Stimulated activated CD4-positive, alpha-beta T cell treated with anti-CD3 and anti-CD28 coated beads, Interleukin-2, amount 100 ng/mL, for 24 hours (primary cell): Measurements from ENCODE around the gene ADAMTSL4.
A peak's percentile ranks its signal among the peaks of the same experiment; 100 is the strongest.
"Not testable (repeated sequence)": the region's sequence is repeated elsewhere in the genome, so short reads cannot be mapped to it uniquely, and the experiment has no call there.

ENCODE experiments used
- DNase-seq, 2 donors: peaks; one replicate each; pipeline ENCODE4 v3.0.0-alpha.2; 2020

The ADAMTSL4 gene

DNA sequence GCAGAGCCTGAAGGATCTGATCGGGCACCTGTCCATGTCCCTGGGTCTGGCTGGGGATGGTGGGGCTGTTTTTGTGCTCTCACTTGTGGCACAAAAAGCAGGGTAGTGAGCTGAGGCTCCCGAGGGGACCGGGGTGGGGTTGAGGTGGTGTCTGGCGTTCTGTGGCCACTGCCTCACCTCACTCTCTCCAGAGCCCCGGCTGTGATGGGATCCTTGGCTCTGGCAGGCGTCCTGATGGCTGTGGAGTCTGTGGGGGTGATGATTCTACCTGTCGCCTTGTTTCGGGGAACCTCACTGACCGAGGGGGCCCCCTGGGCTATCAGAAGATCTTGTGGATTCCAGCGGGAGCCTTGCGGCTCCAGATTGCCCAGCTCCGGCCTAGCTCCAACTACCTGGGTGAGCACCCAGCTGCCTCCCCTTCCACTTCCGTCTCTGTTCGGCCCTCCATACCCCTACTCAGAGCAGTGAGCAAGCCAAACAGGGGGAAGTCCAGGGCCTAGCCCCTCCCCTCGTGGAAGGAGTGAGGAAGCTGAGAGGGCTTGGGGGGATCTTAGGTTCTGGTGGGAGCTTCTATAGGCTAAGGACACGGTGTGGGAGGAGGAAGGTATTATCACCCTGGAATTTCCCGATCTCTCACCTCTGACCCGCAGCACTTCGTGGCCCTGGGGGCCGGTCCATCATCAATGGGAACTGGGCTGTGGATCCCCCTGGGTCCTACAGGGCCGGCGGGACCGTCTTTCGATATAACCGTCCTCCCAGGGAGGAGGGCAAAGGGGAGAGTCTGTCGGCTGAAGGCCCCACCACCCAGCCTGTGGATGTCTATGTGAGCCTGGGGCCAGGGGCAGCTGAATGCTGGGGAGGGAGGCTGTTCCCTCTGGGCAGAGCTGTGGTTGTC, 7.0 kb downstream of the ADAMTSL4 start:
- no peak for DNase-seq

DNA sequence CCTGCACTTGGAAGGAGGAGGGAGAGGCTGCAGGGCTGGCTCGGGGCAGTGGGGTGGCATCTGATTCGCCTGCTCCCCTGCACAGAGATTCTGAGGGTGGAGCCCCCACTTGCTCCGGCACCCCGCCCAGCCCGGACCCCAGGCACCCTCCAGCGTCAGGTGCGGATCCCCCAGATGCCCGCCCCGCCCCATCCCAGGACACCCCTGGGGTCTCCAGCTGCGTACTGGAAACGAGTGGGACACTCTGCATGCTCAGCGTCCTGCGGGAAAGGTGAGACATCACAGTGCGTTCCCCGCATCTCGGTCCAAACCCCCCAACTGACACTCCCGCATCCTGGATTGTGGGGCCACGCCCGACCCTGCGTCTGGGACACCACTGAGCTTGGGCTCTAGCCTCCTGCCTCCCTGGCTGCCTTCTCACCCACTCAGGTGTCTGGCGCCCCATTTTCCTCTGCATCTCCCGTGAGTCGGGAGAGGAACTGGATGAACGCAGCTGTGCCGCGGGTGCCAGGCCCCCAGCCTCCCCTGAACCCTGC, 7.9 kb downstream of the ADAMTSL4 start:
- no peak for DNase-seq

DNA sequence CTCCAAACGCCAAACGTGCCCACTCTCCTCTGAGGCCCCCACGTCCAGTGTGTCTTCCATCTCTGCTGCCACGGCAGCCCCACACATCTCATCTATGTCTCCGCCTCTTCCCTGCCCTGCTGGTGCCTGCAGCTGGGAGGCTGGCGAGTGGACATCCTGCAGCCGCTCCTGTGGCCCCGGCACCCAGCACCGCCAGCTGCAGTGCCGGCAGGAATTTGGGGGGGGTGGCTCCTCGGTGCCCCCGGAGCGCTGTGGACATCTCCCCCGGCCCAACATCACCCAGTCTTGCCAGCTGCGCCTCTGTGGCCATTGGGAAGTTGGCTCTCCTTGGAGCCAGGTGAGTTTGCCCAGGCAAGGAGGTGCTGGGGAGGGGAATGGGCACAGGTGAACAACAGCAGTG, 8.6 kb downstream of the ADAMTSL4 start:
- no peak for DNase-seq

DNA sequence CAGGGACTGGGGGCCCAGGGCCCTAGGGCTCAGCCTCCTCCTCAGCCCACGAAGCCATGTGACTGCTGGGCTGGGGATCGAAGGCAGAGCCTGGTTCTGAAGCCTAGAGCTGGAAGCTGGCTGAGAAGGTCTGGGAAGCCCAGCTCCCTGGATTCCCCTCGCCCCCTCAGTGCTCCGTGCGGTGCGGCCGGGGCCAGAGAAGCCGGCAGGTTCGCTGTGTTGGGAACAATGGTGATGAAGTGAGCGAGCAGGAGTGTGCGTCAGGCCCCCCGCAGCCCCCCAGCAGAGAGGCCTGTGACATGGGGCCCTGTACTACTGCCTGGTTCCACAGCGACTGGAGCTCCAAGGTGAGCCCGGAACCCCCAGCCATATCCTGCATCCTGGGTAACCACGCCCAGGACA, 9.1 kb downstream of the ADAMTSL4 start:
- DNase-seq = no peak

DNA sequence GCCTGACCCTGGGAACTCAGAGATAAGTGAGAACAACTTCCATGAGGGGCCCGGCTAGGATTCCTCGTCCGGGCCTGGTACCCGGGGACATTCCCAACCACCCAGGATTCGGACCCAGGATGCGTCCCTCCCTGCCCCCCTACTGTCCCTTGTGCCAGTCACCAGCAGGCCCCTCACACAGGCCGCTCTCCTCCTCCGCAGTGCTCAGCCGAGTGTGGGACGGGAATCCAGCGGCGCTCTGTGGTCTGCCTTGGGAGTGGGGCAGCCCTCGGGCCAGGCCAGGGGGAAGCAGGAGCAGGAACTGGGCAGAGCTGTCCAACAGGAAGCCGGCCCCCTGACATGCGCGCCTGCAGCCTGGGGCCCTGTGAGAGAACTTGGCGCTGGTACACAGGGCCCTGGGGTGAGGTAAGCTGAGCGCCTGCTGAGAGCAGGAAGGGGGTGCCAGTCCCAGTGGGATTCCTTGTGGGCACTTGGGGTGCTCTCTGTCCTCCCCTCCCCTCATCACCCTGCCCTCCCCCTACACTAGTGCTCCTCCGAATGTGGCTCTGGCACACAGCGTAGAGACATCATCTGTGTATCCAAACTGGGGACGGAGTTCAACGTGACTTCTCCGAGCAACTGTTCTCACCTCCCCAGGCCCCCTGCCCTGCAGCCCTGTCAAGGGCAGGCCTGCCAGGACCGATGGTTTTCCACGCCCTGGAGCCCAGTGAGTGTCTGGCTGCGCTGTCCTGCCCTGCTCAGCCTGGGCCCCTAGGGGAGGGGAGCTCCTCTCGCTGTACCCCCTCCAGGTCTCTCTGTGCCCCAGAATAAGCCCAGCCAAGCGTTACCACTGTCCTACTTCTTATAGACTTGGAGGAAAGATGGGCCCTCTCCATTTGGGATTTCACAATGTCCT, 9.8 kb downstream of the ADAMTSL4 start:
- DNase-seq = no peak

DNA sequence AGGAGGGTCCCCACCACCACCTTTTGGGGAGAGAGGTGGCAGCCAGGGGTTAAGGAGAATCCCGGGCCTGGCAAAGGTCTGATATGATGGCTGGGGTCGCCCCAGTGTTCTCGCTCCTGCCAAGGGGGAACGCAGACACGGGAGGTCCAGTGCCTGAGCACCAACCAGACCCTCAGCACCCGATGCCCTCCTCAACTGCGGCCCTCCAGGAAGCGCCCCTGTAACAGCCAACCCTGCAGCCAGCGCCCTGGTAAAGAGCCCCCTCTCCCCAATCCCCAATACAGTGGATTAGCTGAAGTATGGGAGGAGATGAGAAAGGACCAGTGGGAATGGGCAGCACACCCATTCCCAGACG, 10.4 kb downstream of the ADAMTSL4 start:
- DNase-seq = no peak

- DNase-seq = peak; percentile 78 to 83
Measured at GRCh38 chr1:150560011-150560438, 10.8 kb downstream of the ADAMTSL4 start.

DNA sequence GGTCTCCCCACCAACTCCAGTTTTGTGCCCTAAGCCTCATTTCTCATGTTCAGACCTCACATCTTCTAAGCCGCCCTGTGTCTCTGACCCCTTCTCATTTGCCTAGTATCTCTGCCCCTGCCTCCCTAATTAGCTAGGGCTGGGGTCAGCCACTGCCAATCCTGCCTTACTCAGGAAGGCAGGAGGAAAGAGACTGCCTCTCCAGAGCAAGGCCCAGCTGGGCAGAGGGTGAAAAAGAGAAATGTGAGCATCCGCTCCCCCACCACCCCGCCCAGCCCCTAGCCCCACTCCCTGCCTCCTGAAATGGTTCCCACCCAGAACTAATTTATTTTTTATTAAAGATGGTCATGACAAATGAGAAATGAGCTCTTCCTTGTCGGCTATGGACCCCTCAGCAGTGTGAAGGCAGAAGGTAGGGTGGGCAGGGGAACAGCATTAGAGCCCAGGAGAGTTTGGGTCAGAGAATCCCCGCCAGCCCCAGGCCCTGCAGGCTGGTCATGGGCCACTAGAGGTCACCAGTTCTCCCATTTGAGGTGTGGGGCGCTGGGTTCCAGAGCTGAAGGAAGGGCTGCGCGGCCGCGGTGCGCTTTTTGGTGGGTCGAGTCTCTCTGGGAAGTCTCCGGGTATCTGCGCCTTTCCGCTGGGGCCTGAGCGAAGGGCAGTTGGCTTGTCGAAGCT, 11.5 kb downstream of the ADAMTSL4 start:
- DNase-seq = peak; percentile 89

- DNase-seq = peak; percentile 65 to 78
Measured at GRCh38 chr1:150561254-150561973, 12.2 kb downstream of the ADAMTSL4 start.

GRCh38 chr1:150561974-150562445, 12.8 kb downstream of the ADAMTSL4 start:
- DNase-seq = peak; percentile 86 to 89

DNA sequence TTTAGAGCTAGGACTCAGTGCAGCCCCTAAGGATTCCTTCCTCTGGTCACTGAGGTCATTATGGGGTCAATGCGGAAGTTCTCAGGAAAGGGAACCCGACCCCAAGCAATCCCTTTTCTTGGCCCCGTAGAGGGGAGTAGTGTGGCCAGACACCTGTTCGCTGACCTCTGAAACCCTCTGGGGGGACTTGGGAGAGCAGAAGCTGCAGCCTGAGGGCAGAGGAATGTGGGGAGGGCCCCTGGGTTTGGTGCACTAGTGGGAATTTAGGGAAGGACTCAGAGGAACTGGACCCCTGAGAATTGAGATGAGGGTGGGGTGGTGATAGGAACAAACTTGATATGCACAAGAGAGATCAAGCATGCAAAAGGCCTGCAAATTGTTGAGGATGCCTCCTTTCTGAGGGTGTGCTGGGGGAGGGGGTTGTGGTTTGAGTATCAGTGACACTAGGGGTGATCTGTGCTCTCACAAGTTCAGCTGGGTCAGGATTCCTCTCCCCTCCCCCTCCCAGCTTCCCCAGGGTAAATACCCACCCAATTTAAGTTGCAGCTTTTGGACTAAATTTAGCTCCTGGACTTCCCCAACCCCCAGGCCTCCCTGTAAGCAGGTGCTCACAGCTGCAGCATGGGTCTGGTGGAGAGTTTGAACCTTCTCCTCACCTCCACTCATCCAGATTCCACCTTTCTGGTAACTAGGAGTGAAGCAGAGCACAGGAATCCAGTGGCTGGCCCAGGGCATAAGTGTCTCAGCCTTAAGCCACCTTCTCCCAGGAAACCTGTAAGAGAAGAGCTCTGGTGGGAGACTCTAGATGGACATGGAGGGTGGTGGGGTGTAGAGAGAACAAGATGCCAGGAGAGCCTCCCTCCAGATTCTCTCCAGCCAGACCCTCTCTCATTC, 13.5 kb downstream of the ADAMTSL4 start:
- DNase-seq = peak; percentile 76 to 80

- DNase-seq = peak in 1 of 2 donors; percentile 48
Measured at GRCh38 chr1:150563340-150564038, 14.3 kb downstream of the ADAMTSL4 start.

DNA sequence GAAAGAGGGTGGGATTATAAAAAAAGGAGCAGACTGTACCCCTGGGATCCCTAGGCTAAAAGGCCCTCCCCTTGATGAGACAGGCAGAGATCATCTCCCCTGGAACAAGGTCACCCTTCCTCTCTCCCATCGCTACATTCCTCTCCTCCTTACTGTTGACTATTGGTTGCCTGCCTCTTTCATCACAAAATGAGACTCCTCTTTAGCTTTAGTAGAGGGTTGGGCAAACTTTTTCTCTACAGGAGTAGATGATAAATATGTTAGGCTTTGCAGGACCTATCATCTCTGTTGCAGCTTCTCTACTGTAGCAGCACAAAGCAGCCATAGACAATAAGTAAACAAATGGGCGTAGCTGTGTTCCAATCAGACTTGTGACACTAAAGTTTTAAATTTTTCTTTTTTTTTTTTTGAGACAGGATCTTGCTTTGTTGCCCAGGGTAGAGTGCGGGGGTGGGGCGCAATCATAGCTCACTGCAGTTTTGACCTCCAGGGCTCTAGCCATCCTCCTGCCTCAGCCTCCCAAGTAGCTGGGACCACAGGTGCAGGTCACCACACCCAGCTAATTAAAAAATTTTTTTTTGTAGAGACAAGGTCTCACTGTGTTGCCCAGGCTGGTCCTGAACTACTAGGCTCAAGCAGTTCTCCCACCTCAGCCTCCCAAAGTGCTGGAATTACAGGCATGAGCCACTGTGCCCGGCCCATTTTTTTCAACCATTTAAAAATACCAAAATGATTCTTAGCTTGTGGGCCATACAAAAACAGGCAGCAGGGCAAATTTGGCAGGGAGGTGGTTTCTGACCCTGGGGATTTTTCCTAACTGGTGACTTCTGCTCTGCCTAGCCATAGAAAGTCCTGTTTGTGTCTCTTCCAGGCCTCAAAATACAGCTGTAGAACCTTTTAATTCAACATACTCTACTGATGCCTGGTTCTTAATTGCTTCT, 15.1 kb downstream of the ADAMTSL4 start:
- no peak for DNase-seq

GRCh38 chr1:150565240-150565991, 16.2 kb downstream of the ADAMTSL4 start:
- DNase-seq = not testable (repeated sequence)

DNA sequence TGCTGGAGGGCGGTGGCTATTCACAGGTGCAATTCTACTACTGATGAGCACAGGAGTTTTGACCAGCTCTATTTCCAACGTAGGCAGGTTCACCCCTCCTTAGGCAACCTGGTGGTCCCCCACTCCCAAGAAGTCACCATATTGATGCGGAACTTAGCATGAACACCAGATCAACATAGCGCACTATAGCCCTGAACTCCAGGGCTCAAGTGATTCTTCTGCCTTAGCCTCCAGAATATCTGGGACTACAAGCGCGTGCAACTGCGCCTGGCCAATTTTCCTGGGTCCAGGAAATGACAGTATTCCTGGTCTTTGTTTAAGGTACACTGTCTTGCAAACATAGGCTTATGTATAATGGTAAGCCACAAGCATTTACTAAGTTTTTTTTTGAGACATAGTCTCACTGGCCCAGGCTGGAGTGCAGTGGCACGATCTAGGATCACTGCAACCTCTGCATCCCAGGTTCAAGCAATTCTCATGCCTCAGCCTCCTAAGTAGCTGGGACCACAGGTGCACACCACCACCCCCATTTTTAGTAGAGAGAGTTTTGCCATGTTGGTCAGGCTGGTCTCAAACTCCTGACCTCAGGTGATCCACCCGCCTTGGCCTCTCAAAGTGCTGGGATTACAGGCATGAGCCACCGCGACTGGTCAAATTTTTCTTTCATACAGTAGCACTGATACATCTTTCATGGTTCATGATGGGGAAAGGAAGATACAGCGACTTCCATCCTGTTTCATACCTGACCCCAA, 17.6 kb downstream of the ADAMTSL4 start:
- DNase-seq = no peak

- peak; percentile 63 to 66 for DNase-seq
Measured at GRCh38 chr1:150567341-150567716, 18.1 kb downstream of the ADAMTSL4 start.
